Fibroblast of upper back skin (primary cell): ENCODE measurements around the gene SMARCD3.

Source experiments
- DNase-seq: peaks from one replicate; pipeline ENCODE4 v3.0.0-alpha.2; 2013

SMARCD3 gene

GRCh38 chr7:151272405-151272804 lies 23.9 kb upstream of the SMARCD3 start:
- no peak for DNase-seq

GRCh38 chr7:151271699-151272355 lies 23.3 kb upstream of the SMARCD3 start:
- DNase-seq: no peak

GRCh38 chr7:151269511-151269910 lies 21.0 kb upstream of the SMARCD3 start:
- DNase-seq: no peak

GRCh38 chr7:151265351-151265931 lies 16.9 kb upstream of the SMARCD3 start:
- DNase-seq: no peak

GRCh38 chr7:151264615-151265014 lies 16.1 kb upstream of the SMARCD3 start:
- no peak for DNase-seq

GRCh38 chr7:151261529-151261928 lies 13.0 kb upstream of the SMARCD3 start:
- no peak for DNase-seq

GRCh38 chr7:151260883-151261282 lies 12.4 kb upstream of the SMARCD3 start:
- DNase-seq: no peak

GRCh38 chr7:151260471-151260870 lies 12.0 kb upstream of the SMARCD3 start:
- DNase-seq: no peak

- no peak for DNase-seq
These were observed 9.5 kb upstream of the SMARCD3 start for GRCh38 chr7:151257990-151258389.

GRCh38 chr7:151256410-151257045 lies 8.0 kb upstream of the SMARCD3 start:
- DNase-seq: no peak

GRCh38 chr7:151255390-151255789 lies 6.9 kb upstream of the SMARCD3 start:
- DNase-seq: no peak

- no peak for DNase-seq
These were observed 6.4 kb upstream of the SMARCD3 start for GRCh38 chr7:151254851-151255250.

GRCh38 chr7:151254316-151254715 lies 5.8 kb upstream of the SMARCD3 start:
- DNase-seq: no peak

- no peak for DNase-seq
These were observed 4.6 kb upstream of the SMARCD3 start for GRCh38 chr7:151252961-151253711.

GRCh38 chr7:151252561-151252835 lies 4.0 kb upstream of the SMARCD3 start:
- no peak for DNase-seq

GRCh38 chr7:151251689-151252560 lies 3.4 kb upstream of the SMARCD3 start:
- peak; percentile 69 for DNase-seq

GRCh38 chr7:151251328-151251688 lies 2.8 kb upstream of the SMARCD3 start:
- DNase-seq: no peak

- DNase-seq: no peak
These were observed 2.0 kb upstream of the SMARCD3 start for GRCh38 chr7:151250181-151251132.

GRCh38 chr7:151249732-151250072 lies 1.2 kb upstream of the SMARCD3 start:
- peak; percentile 61 for DNase-seq

- DNase-seq: peak; percentile 58
These were observed 689 bp upstream of the SMARCD3 start for GRCh38 chr7:151249034-151249731.

- DNase-seq: no peak
These were observed 716 bp downstream of the SMARCD3 start for GRCh38 chr7:151247611-151248345.
